Stimulated activated CD8-positive, alpha-beta memory T cell treated with anti-CD3 and anti-CD28 coated beads, Interleukin-12 subunit alpha, Interleukin-12 subunit beta, amount 100 ng/mL, for 24 hours (primary cell): Measurements from ENCODE around the gene LRRC45.

ENCODE experiments used
- DNase-seq: peaks from one replicate; pipeline ENCODE4 v3.0.0-alpha.2; 2020; ENCODE audit errors: extremely low read depth

Gene LRRC45

GRCh38 chr17:81993729-81994592, 29.1 kb upstream of the LRRC45 start:
- DNase-seq, result no peak

DNA sequence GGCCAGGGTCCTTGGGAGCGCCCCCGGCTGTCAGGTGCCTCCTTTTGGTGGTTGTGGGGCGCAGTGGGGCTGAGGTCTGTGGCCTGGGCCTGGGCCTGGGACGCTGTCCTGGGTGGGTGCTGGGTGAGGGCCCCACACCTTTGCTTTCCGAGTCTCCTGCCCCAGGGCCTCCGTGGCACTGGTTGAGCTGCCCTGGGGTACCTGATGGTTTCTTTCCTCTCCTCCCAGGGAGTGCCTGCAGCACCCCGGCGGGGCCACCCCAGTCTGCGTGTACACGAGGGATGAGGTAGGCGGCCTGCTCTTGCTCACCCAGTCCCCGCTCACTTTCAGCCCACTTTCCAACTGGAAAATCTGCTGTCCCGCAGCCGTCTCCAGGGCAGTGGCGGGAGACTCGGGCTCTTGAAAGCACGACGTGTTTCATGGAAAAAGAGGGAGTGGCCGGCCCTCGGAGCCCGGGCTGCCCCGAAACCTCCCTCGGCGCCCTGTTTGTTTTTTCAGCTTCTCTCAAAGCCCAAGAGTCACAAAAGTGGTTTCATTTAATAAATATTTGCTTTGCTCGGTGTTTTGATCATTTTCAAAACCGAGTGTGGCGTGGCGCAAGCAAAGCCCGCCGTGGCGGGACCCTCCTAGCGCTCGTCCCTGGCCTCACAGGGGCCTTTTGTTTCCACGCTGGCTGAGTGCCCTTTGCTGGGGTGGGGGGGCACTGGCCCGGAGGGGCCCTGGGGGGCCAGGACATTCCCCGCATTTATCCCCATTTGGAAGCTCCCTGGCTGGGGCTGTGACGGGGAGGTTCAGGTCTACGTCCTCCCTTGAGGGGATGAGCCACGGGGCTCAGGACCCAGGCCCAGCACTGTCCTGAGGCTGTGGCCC, 28.3 kb upstream of the LRRC45 start:
- no peak for DNase-seq

DNA sequence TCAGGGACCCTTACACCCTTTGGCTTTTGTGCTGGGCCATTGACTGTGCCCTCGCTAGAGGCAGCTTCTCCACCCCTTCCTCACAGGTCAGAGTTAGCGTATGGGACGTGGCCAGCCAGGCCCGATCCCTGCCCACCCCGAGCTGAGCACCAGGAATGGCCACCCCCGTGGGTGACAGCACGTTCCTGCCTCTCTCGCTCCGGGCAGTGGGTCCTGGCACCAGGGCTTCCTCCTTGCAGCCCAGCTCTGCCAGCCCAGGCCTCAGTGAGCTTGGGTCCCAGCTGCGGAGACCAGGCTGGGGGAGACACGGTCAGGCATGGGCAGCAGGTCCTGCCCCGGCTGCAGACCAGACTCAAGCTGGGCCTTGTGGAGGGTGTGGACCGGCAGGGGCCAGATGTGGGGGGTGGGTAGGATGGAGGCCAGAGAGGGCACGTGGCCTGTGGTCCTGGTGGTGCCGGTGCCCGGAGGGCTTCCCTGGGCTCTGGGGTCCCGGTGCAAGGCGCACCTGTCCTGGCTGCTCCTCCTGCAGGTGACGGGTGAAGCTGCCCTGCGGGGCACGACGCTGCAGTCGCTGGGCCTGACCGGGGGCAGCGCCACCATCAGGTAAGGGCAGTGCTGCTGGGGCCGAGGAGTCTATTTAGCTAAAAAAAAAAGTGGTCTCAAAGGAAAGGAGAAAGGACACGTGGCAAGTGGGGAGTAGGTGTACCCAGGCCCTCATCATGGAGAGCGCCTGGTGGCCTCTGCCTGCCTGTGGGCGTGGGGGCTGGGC, 27.5 kb upstream of the LRRC45 start:
- DNase-seq, result no peak

DNA sequence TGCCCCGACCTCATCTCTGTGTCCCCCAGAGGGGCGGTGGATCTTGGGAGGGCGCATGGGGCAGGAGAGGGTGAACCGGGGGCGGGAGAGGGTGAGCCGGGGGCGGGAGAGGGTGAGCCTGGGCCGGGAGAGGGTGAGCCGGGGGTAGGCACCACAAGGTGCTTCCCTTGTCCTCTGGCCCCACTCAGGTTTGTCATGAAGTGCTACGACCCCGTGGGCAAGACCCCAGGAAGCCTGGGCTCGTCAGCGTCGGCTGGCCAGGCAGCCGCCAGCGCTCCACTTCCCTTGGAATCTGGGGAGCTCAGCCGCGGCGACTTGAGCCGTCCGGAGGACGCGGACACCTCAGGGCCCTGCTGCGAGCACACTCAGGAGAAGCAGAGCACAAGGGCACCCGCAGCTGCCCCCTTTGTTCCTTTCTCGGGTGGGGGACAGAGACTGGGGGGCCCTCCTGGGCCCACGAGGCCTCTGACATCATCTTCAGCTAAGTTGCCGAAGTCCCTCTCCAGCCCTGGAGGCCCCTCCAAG, 26.8 kb upstream of the LRRC45 start:
- DNase-seq, result no peak

DNA sequence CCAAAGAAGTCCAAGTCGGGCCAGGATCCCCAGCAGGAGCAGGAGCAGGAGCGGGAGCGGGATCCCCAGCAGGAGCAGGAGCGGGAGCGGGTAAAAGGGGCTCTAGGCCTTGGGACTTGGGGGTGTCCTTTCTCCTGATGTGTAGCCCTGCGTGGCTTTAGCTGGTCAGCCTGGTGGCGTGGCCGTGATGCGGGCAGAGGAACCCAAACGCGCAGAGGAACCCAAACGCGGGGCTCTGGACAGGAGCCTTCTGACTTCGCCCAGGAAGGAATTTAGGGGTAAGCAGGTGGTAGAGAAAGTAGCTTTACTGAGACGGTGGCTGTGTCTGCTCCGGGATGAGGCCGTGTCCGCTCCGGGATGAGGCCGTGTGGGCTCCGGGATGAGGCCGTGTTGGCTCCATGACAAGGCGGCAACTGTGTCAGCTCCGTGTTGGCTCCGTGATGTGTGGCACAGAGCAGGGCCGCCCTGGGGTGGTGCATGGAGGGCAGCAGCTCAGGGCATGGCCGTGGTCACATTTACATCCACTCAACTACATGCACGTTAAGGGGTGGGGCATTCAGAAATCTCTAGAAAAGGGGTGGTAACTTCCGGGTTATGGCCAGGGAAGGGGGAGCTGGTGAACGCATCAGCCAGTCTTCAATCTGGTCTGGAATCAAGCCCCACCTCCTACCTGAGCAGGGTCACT, 26.2 kb upstream of the LRRC45 start:
- DNase-seq, result no peak

DNA sequence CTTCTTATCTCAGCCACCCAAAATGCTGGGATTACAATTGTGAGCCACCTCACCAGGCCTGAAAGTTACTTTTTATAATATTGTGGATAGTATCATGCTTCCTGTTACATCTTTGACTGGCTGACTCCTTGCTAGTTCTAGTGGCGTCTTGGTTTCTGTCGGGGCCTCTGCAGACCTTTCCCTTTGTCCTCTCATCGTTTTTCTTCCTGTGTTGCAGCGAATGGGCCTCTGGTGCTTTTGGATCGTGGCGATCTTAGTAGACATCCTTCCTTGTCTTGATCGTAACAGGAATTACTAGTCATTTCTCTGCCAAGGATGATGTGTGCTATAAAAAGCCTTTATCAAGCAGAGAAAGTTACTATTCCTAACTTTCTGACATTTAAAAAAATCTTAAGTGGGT, 24.9 kb upstream of the LRRC45 start:
- DNase-seq, result no peak

DNA sequence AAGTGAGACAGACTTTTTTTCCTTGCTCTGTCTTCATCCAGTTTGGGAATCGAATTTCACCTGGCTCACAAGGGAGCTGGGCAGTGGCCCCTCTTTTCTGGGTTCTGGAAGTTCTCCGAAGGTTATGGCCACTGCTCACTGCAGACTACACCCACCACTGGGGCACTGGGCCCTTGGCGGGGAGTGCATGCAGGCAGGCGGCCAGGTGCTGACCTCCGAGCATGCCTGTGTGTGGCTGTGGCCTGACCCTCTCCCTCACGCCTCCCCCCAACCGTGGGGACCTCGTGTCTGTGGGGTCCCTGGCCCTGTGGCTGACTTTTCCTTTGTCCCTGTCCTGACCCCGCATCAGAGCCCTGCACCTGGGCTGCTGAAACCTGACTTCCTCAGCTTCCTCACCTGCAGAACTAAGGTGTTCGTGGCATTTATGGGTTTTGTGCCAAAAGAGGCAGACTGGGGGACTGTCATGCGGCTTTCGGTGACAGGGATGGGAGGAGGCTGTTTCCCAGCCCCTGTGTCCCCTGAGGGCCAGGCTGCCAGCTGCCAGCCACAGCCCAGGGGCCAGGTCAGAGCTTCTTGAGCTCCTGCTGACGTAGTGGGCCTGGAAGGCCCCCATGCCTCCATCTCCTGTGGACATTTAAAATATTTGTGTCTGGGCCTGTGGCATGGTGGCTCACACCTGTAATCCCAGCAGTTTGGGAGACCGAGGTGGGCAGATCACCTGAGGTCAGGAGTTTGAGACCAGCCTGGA, 24.2 kb upstream of the LRRC45 start:
- DNase-seq, result no peak

DNA sequence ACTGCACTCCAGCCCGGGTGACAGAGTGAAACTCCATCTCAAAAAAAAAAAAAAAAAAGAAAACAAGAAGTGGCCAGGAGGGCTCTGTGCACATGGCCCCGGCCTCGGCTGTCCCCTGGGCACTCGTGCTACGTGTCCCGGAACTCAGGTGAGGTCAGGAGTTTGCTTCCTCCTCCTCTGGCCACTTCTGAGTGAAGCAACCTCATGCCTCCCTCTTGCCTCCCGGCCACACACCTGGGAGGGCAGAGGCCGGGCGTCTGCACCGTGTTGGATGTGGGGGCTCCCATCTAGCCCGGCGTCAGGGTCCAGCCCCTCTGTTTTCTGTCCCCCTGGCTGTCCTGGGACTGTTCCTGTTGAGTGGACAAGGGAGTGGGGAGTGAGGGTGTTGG, 23.5 kb upstream of the LRRC45 start:
- no peak for DNase-seq

DNA sequence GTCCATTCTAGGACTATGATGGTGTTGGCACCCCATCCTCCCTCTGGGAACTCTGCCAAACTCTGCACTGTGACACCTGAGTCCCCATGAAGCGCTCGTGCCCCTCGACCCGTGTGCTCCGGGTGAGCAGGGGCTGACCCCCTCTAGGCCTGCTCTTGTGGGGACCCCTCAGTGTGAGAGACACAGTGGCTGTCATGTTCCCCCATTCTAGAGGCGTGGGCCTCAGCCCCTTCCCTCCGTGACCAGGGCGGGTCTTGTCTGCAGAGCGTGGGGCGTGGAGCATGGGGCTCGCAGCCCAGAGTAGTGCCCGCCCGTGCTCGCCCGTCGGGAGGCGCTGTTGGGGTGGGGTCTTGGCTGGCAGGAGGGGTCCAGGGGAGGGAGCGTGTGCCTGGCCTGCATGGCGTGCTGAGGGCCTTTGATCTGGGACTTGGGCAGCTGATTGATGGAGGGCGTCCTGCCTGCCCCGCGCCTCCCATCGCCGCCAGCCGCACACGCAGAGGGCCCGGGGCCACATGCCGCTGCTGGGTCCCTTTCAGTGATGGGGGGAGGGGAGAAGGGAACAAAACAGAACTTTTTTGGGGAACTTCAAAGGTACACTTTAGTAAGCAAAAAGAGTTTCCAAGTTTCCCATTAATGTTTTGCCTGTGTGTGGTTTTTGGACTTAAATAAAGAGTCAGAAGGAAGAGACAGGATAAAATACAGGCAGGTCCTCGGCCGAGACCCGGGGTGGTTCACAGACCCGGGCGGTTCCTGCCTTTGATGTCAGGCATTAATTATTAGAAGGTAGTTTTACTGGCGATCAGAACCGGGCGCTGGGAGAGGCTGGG, 22.9 kb upstream of the LRRC45 start:
- DNase-seq, result no peak

DNA sequence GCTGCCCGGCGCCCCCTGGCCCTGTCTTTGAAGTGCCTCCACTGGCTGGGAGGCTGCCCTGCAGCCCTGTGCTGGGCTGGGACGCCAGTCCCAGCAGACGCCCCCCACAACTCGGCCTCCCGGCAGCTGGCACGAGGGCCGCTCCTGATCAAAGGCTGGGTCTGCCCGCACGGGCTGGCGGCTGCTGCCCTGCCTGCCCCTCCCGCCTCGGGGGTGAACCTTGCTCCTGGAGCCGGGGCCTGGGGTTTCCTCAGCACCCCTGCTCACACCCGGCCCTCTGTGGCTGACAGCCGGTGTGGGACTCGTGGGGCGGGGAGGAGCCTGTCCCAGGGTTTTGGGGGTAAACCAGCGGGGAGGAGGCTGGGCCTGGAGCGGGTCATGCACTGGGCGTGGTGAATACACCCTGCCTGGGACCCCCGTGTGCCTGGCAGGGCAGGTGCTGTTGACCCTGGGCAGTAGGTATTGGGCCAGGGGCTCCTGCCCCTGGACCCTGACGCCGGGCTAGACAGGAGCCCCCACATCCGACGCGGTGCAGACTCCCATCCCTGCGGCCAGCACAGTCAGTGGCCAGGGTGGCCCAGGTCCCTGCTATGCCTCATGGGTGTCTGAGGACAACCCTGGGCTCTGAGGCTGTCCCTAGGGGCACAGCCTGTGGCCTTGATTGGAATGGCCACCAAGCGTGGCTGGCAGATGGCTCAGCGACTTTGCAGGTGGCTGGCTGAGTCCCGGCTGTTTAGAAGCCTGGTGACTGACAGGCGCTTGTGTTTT, 22.1 kb upstream of the LRRC45 start:
- DNase-seq, result no peak

DNA sequence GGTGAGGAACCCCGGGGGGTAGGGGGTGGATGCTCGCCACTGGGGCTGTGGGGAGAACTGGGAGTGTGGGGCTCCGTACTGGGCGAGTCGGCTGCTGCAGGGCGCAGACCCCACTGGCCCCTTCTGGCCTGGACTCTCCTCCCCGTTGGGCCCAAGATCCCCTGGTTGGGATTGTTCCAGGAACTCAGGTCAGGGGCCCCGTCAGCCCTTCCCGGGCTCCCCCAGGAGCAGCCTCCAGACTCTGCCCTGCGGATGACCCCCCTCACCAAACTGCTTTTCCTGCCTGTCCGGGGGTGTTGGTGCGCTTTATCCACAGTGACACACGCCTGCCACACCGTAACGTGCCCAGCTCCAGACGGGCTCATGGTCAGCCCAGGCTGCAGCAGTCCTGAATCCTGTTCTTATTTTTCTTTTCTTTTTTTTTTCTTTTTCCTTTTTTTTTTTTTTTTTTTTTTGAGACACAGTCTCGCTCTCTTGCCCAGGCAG, 21.5 kb upstream of the LRRC45 start:
- DNase-seq, result no peak

GRCh38 chr17:82003411-82004381, 19.4 kb upstream of the LRRC45 start:
- no peak for DNase-seq

GRCh38 chr17:82004517-82005455, 18.3 kb upstream of the LRRC45 start:
- no peak for DNase-seq

DNA sequence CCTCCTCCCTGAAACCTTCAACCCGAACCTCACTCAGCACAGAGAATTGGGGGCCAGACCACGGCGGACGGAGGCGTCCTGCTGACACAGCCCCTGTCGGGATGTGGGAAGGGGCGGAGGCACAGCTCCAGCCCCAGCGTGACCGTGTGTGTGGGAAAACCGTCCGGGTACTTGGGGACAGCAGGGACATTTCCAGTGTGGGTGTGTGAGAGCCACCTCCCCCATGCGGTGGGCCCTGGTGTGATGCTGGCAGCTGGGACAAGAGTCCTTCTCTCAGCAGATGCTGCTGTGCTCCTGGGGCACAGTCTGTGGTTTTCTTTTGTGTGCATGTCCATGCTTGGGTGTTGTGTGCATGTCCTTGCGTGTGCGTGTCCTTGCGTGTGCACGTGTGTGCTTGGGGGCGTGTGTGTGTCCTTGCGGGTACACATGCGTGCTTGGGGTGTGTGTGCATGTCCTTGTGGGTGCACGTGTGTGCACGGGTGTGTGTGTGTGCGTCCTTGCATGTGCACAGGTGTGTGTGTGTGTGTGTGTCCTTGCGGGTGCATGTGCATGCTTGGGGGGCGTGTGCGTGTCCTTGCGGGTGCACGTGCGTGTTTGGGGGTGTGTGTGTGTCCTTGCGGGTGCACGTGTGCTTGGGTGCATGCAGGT, 17.3 kb upstream of the LRRC45 start:
- no peak for DNase-seq

DNA sequence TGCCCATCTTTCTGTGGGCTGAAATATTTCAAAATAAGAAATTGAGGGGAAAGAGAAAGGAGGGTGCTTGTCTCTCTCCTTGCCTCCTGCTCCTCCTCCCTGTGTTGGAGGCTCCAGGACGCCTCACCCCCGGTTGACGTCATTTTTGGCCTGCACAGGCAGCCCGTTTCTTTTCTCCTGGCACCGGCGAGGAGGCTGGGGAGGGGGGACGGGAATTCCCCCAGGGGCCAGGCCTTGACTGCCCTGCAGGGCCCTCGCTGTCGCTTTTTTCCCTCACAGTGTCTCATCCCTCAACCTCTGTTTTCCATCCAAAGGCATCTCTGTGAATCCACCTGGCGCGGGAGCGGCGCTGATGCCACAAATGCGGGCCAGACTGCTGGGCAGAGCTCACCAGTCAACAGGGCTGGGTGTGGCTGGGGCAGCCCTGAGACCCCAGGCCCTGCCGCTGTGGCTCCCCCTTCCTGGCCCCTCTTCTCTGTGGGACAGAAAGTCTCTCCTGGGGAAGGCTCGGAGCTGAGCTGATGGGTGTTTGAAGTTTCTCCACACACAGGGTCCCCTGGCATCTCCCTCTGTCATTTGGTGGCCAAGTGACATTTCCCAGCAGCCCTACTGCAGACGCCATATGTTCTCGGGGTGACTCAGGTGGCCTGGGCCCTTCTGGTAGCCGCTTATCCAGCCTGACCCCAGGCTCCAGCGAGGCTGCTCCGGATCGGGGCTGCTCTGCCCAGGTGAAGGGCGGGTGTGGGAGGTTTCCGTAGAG, 16.5 kb upstream of the LRRC45 start:
- DNase-seq, result no peak

GRCh38 chr17:82007228-82007494, 15.9 kb upstream of the LRRC45 start:
- DNase-seq, result no peak
